Ovary (tissue), 3 donors: Measurements from ENCODE around the gene SHKBP1.

Source experiments
- CTCF ChIP-seq, 3 donors: fragments of 450-650 bp in 2 of 3; fragments of 200-600 bp in 1 of 3; IDR thresholded peaks; one replicate each; pipeline versions ENCODE4 v1.5.1 to v1.8.0; 2016 to 2022; ENCODE audit warnings: antibody characterized with exemption in 3 of 3, mild to moderate bottlenecking in 1 of 3
- EP300 ChIP-seq: sonication (generic); formaldehyde crosslinking; IDR thresholded peaks from one replicate; pipeline ENCODE4 v1.6.1; 2017; ENCODE audit warnings: antibody characterized with exemption
- POLR2A ChIP-seq: fragments of 450-650 bp; IDR thresholded peaks from one replicate; pipeline ENCODE4 v1.6.1; 2017; ENCODE audit warnings: antibody characterized with exemption, mild to moderate bottlenecking, moderate library complexity
- donor health status: DM: no; HTN: no; CAD: no.

- peak; percentile 97 to 98 (median 98) for TF ChIP-seq CTCF (IDR thresholded peaks at IDR 0.05)
- TF ChIP-seq EP300 = no peak
- TF ChIP-seq POLR2A = peak; percentile 54
Observed at GRCh38 chr19:40598121-40598917, 21.6 kb downstream of the SHKBP1 start.
